ENCODE results near the gene PTPRM.

- TF ChIP-seq CTCF (IDR thresholded peaks at IDR 0.05; ENCODE audit: low read depth, low read length, missing input control) = no peak
- TF ChIP-seq NR2F2 (IDR thresholded peaks at IDR 0.05) = no peak
- TF ChIP-seq YY1 (IDR thresholded peaks at IDR 0.05) = no peak
- TF ChIP-seq EGR1 (IDR thresholded peaks at IDR 0.05; ENCODE audit: low read depth in 2 of 2) = no peak
- TF ChIP-seq RAD21 (IDR thresholded peaks at IDR 0.05) = no peak
- TF ChIP-seq, protein P1, sequence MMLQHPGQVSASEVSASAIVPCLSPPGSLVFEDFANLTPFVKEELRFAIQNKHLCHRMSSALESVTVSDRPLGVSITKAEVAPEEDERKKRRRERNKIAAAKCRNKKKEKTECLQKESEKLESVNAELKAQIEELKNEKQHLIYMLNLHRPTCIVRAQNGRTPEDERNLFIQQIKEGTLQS (IDR thresholded peaks at IDR 0.05) = no peak
- TF ChIP-seq TAF1 (conservative IDR thresholded peaks at IDR 0.05) = no peak
- TF ChIP-seq, protein P2, sequence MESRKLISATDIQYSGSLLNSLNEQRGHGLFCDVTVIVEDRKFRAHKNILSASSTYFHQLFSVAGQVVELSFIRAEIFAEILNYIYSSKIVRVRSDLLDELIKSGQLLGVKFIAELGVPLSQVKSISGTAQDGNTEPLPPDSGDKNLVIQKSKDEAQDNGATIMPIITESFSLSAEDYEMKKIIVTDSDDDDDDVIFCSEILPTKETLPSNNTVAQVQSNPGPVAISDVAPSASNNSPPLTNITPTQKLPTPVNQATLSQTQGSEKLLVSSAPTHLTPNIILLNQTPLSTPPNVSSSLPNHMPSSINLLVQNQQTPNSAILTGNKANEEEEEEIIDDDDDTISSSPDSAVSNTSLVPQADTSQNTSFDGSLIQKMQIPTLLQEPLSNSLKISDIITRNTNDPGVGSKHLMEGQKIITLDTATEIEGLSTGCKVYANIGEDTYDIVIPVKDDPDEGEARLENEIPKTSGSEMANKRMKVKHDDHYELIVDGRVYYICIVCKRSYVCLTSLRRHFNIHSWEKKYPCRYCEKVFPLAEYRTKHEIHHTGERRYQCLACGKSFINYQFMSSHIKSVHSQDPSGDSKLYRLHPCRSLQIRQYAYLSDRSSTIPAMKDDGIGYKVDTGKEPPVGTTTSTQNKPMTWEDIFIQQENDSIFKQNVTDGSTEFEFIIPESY (IDR thresholded peaks at IDR 0.05) = no peak
- no peak for TF ChIP-seq GABPA (IDR thresholded peaks at IDR 0.05 in 1 of 2, conservative IDR thresholded peaks at IDR 0.05 in 1 of 2)
- TF ChIP-seq FOXA1 (IDR thresholded peaks at IDR 0.05) = no peak
- no peak for TF ChIP-seq MAX (IDR thresholded peaks at IDR 0.05)
- no peak for TF ChIP-seq SP1 (IDR thresholded peaks at IDR 0.05)
- no peak for TF ChIP-seq JUND (IDR thresholded peaks at IDR 0.05)
Observed at GRCh38 chr18:8215741-8216140, 648.6 kb downstream of the PTPRM start.
